ENCODE data around the gene IRX1.

IRX1 gene

GRCh38 chr5:3597167-3598007, 1.8 kb downstream of the IRX1 start:
- no peak overlapping the region for H3K4me3 ChIP-seq (ENCODE audit: low read depth, low read length)
- TF ChIP-seq, protein P1, sequence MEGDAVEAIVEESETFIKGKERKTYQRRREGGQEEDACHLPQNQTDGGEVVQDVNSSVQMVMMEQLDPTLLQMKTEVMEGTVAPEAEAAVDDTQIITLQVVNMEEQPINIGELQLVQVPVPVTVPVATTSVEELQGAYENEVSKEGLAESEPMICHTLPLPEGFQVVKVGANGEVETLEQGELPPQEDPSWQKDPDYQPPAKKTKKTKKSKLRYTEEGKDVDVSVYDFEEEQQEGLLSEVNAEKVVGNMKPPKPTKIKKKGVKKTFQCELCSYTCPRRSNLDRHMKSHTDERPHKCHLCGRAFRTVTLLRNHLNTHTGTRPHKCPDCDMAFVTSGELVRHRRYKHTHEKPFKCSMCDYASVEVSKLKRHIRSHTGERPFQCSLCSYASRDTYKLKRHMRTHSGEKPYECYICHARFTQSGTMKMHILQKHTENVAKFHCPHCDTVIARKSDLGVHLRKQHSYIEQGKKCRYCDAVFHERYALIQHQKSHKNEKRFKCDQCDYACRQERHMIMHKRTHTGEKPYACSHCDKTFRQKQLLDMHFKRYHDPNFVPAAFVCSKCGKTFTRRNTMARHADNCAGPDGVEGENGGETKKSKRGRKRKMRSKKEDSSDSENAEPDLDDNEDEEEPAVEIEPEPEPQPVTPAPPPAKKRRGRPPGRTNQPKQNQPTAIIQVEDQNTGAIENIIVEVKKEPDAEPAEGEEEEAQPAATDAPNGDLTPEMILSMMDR (IDR thresholded peaks at IDR 0.05; ENCODE audit: control insufficient read depth, extremely low read depth, insufficient read depth), result no peak
- no peak for DNase-seq (ENCODE audit: low read depth)

DNA sequence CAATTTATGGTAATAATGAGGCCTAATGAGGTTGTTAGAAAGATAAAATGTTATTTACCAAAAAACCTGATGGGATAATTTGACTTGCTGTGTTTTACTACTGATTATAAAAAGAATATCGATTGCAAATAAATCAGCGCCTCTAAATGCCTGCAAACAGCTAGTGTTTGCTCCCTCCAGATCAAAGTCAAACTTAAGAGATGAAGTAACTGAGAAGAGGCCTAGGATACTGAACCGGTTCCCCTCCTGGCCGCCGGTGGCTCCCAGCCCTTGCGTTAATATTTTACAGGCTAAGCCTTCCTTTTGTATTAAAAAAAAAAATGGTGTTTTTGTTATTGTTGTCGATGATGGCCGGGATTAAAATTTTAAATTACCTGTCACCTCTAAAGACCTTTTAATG, 2.6 kb downstream of the IRX1 start:
- H3K4me3 ChIP-seq (ENCODE audit: low read depth, low read length), result no peak overlapping the region
- TF ChIP-seq, protein P1 (IDR thresholded peaks at IDR 0.05; ENCODE audit: control insufficient read depth, extremely low read depth, insufficient read depth), result no peak
- DNase-seq (ENCODE audit: low read depth), result no peak

GRCh38 chr5:3598769-3599211, 3.2 kb downstream of the IRX1 start:
- DNase-seq (ENCODE audit: low read depth), result no peak
- TF ChIP-seq, protein P1 (IDR thresholded peaks at IDR 0.05; ENCODE audit: control insufficient read depth, extremely low read depth, insufficient read depth), result no peak
- H3K4me3 ChIP-seq (ENCODE audit: low read depth, low read length), result no peak overlapping the region

GRCh38 chr5:3599226-3600105, 3.8 kb downstream of the IRX1 start:
- DNase-seq (ENCODE audit: low read depth), result no peak
- TF ChIP-seq, protein P1 (IDR thresholded peaks at IDR 0.05; ENCODE audit: control insufficient read depth, extremely low read depth, insufficient read depth), result peak; percentile 20; the same call in 1 of the 2 replicates
- no peak overlapping the region for H3K4me3 ChIP-seq (ENCODE audit: low read depth, low read length)

DNA sequence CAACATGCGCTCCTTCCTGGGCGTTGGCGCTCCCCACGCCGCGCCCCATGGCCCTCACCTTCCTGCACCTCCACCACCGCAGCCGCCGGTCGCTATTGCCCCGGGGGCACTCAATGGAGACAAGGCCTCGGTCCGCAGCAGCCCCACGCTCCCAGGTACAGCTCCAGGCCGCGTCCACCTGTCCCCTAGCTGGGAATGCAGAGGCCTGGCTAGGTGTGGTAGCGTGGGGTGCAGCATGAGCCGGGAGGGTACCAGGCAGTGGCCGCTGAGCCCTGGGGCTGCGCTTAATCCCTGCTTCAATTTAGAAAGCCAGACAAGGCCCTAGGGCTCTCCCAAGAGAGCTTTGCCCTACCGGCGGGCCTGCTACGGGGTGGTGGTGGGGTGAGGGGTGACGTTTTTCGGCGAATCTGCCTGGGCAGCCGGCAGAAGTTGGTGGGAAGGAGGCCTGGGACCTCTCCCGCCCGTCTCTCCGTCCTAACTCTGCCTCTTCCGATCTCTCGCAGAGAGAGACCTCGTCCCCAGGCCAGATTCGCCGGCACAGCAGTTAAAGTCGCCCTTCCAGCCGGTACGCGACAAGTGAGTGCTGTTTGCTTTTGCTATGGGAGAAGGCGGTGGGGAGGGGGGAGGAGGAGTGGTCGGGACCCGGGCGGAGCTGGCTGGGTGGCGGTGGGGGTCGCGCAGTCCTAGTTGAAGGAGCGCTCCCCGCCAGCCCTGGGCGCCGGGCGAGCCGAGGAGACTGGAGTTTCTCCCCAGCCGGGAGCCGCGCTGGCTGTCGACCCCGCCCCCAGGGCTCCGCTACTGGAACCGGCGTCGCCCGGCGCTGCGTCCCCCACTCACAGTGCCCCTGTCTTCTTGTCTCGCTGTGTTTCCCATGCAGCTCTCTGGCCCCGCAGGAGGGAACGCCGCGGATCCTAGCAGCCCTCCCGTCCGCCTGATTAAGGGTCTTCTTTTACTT, 4.8 kb downstream of the IRX1 start:
- H3K4me3 ChIP-seq (ENCODE audit: low read depth, low read length), result no peak overlapping the region
- no peak for DNase-seq (ENCODE audit: low read depth)
- TF ChIP-seq, protein P1 (IDR thresholded peaks at IDR 0.05; ENCODE audit: control insufficient read depth, extremely low read depth, insufficient read depth), result no peak

- TF ChIP-seq, protein P1 (IDR thresholded peaks at IDR 0.05; ENCODE audit: control insufficient read depth, extremely low read depth, insufficient read depth), result no peak
- H3K4me3 ChIP-seq (ENCODE audit: low read depth, low read length), result no peak overlapping the region
- no peak for DNase-seq (ENCODE audit: low read depth)
Observed at GRCh38 chr5:3601061-3601710, 5.6 kb downstream of the IRX1 start.
